ENCODE results near the gene ADAR.

ADAR gene

GRCh38 chr1:154581766-154582165, 26.2 kb downstream of the ADAR start:
- DNase-seq, result no peak

- DNase-seq, result no peak
Observed at GRCh38 chr1:154579374-154579773, 28.6 kb downstream of the ADAR start.

- DNase-seq, result no peak
Observed at GRCh38 chr1:154578058-154578418, 29.9 kb downstream of the ADAR start.

GRCh38 chr1:154577346-154578057, 30.5 kb downstream of the ADAR start:
- DNase-seq, result no peak

GRCh38 chr1:154575951-154576566, 31.9 kb downstream of the ADAR start:
- DNase-seq, result no peak

GRCh38 chr1:154575147-154575927, 32.6 kb downstream of the ADAR start:
- DNase-seq, result no peak

- DNase-seq, result no peak
Observed at GRCh38 chr1:154574716-154575115, 33.3 kb downstream of the ADAR start.

GRCh38 chr1:154573168-154573510, 34.8 kb downstream of the ADAR start:
- DNase-seq, result no peak

GRCh38 chr1:154572468-154573167, 35.4 kb downstream of the ADAR start:
- no peak for DNase-seq

- no peak for DNase-seq
Observed at GRCh38 chr1:154571964-154572288, 36.1 kb downstream of the ADAR start.

- no peak for DNase-seq
Observed at GRCh38 chr1:154571244-154571963, 36.6 kb downstream of the ADAR start.

GRCh38 chr1:154568157-154568815, 39.7 kb downstream of the ADAR start:
- DNase-seq, result no peak

- peak; percentile 46 to 61 for DNase-seq
Observed at GRCh38 chr1:154567386-154568156, 40.4 kb downstream of the ADAR start, which contains the start of gene CHRNB2. TSS of gene CHRNB2 (plus strand) at chr1:154567778. CDS start at chr1:154568045, 267 bp downstream.

- no peak for DNase-seq
Observed at GRCh38 chr1:154565876-154566275, 42.1 kb downstream of the ADAR start.

GRCh38 chr1:154559466-154560044, 48.4 kb downstream of the ADAR start:
- peak; percentile 83 to 90 for DNase-seq

- DNase-seq, result peak; percentile 99
Observed at GRCh38 chr1:154558720-154559465, 49.1 kb downstream of the ADAR start.

- peak; percentile 43 to 68 for DNase-seq
Observed at GRCh38 chr1:154557939-154558719, 49.9 kb downstream of the ADAR start, which contains the start of gene UBE2Q1. TSS of gene UBE2Q1 (minus strand) at chr1:154558662. CDS start at chr1:154558553, 109 bp downstream.

GRCh38 chr1:154557248-154557938, 50.6 kb downstream of the ADAR start:
- DNase-seq, result no peak

All from inflammatory macrophage (primary cell).